Measurements from ENCODE around the gene DUSP8.
"Not testable (repeated sequence)": the region's sequence is repeated elsewhere in the genome, so short reads cannot be mapped to it uniquely, and the experiment has no call there.

DUSP8 gene

DNA sequence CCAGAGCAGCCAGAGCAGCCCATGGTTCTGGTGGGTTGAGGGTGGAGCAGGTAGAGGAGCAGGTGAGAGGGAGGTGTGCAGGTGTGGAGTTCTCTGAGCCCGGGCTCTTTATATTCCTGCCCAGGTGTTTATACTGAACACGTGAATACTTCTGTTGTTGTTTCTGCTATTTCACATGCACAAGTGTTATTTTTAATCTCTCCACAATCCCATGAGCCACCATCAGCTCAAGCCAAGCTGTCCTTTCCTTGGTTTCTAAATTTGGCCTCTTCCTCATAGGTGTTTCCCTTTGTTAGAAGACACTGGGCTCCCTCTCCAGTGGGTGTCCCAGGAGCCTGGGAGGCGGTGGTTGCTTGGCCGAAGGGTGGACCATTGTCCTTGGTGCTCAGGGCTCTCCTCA lies 36.3 kb upstream of the DUSP8 start, which contains the start of gene KRTAP5-3:
Gene KRTAP5-3, minus strand, starts transcription at position 101 of the 400 bp plus-strand sequence. Its CDS starts 78 bp downstream, at position 23.
- no peaks in the 10 kb centered on the region for H3K4me1 ChIP-seq (ENCODE audit: insufficient read depth, low read length, poor library complexity, severe bottlenecking)
- no peak within 1 kb of the TSS for H3K9ac ChIP-seq (ENCODE audit: low read depth, low read length, poor library complexity, severe bottlenecking)
- no peaks in the 10 kb centered on the region for H3K27me3 ChIP-seq (ENCODE audit: insufficient read depth, low read length, poor library complexity, severe bottlenecking)
- TF ChIP-seq, protein P1, sequence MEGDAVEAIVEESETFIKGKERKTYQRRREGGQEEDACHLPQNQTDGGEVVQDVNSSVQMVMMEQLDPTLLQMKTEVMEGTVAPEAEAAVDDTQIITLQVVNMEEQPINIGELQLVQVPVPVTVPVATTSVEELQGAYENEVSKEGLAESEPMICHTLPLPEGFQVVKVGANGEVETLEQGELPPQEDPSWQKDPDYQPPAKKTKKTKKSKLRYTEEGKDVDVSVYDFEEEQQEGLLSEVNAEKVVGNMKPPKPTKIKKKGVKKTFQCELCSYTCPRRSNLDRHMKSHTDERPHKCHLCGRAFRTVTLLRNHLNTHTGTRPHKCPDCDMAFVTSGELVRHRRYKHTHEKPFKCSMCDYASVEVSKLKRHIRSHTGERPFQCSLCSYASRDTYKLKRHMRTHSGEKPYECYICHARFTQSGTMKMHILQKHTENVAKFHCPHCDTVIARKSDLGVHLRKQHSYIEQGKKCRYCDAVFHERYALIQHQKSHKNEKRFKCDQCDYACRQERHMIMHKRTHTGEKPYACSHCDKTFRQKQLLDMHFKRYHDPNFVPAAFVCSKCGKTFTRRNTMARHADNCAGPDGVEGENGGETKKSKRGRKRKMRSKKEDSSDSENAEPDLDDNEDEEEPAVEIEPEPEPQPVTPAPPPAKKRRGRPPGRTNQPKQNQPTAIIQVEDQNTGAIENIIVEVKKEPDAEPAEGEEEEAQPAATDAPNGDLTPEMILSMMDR (conservative IDR thresholded peaks at IDR 0.05; ENCODE audit: low read length), result no peak
- TF ChIP-seq EZH2phosphoT487 (IDR thresholded peaks at IDR 0.05; ENCODE audit: borderline replicate concordance), result no peak
- no peaks in the 10 kb centered on the region for H3K36me3 ChIP-seq (ENCODE audit: insufficient read depth, low read length)
- H3F3A ChIP-seq (ENCODE audit: low read depth), result no peaks in the 10 kb centered on the region
- H3K9me2 ChIP-seq (replicated peaks; ENCODE audit: low read depth, low read length), result no peaks in the 10 kb centered on the region
- no peak within 1 kb of the TSS for H3K4me3 ChIP-seq (ENCODE audit: low read length, poor library complexity, severe bottlenecking)
- H4K20me1 ChIP-seq (ENCODE audit: insufficient read depth, low read length, poor library complexity, severe bottlenecking), result no peaks in the 10 kb centered on the region
- no peak within 1 kb of the TSS for H3K4me2 ChIP-seq (ENCODE audit: low read depth, low read length, poor library complexity, severe bottlenecking)
- H3K9me3 ChIP-seq (ENCODE audit: insufficient read depth, low read depth, low read length), result no peaks in the 10 kb centered on the region
- no peak within 1 kb of the TSS for H2AFZ ChIP-seq (ENCODE audit: low read length)
- H3K79me2 ChIP-seq (ENCODE audit: insufficient read depth, low read length), result no peaks in the 10 kb centered on the region

DNA sequence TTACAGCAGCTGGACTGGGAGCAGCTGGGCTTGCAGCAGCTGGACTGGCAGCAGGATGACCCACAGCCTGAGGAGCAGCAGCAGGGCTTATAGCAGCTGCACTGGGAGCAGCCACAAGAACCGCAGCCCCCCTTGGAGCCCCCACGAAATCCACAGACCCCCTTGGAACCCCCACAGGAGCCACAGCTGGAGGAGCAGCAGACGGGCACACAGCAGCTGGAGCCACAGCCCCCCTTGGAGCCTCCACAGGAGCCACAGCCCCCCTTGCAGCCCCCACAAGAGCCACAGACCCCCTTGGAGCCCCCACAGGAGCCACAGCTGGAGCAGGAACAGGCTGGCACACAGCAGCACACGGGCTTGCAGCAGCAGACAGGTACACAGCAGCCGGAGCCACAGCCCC lies 35.8 kb upstream of the DUSP8 start:
- H3K9me3 ChIP-seq (ENCODE audit: insufficient read depth, low read depth, low read length); H3K4me2 ChIP-seq (ENCODE audit: low read depth, low read length, poor library complexity, severe bottlenecking); H3K9ac ChIP-seq (ENCODE audit: low read depth, low read length, poor library complexity, severe bottlenecking); H3K79me2 ChIP-seq (ENCODE audit: insufficient read depth, low read length); H3K4me1 ChIP-seq (ENCODE audit: insufficient read depth, low read length, poor library complexity, severe bottlenecking); H3K9me2 ChIP-seq (replicated peaks; ENCODE audit: low read depth, low read length); H3K27me3 ChIP-seq (ENCODE audit: insufficient read depth, low read length, poor library complexity, severe bottlenecking); H3F3A ChIP-seq (ENCODE audit: low read depth); H2AFZ ChIP-seq (ENCODE audit: low read length); H3K36me3 ChIP-seq (ENCODE audit: insufficient read depth, low read length); H3K4me3 ChIP-seq (ENCODE audit: low read length, poor library complexity, severe bottlenecking); H4K20me1 ChIP-seq (ENCODE audit: insufficient read depth, low read length, poor library complexity, severe bottlenecking): not testable (repeated sequence)

GRCh38 chr11:1607156-1607845 lies 35.2 kb upstream of the DUSP8 start:
- H3F3A ChIP-seq (ENCODE audit: low read depth); H3K79me2 ChIP-seq (ENCODE audit: insufficient read depth, low read length); H3K9ac ChIP-seq (ENCODE audit: low read depth, low read length, poor library complexity, severe bottlenecking); H3K4me2 ChIP-seq (ENCODE audit: low read depth, low read length, poor library complexity, severe bottlenecking); H3K9me3 ChIP-seq (ENCODE audit: insufficient read depth, low read depth, low read length); H3K4me3 ChIP-seq (ENCODE audit: low read length, poor library complexity, severe bottlenecking); H4K20me1 ChIP-seq (ENCODE audit: insufficient read depth, low read length, poor library complexity, severe bottlenecking); H2AFZ ChIP-seq (ENCODE audit: low read length); H3K4me1 ChIP-seq (ENCODE audit: insufficient read depth, low read length, poor library complexity, severe bottlenecking); H3K27me3 ChIP-seq (ENCODE audit: insufficient read depth, low read length, poor library complexity, severe bottlenecking); H3K36me3 ChIP-seq (ENCODE audit: insufficient read depth, low read length); H3K9me2 ChIP-seq (replicated peaks; ENCODE audit: low read depth, low read length): not testable (repeated sequence)

GRCh38 chr11:1605923-1606322 lies 33.9 kb upstream of the DUSP8 start:
- not testable (repeated sequence) for H3K9ac ChIP-seq (ENCODE audit: low read depth, low read length, poor library complexity, severe bottlenecking); H4K20me1 ChIP-seq (ENCODE audit: insufficient read depth, low read length, poor library complexity, severe bottlenecking); H3F3A ChIP-seq (ENCODE audit: low read depth); H3K4me2 ChIP-seq (ENCODE audit: low read depth, low read length, poor library complexity, severe bottlenecking); H3K4me1 ChIP-seq (ENCODE audit: insufficient read depth, low read length, poor library complexity, severe bottlenecking); H3K79me2 ChIP-seq (ENCODE audit: insufficient read depth, low read length); H2AFZ ChIP-seq (ENCODE audit: low read length); H3K36me3 ChIP-seq (ENCODE audit: insufficient read depth, low read length); H3K9me2 ChIP-seq (replicated peaks; ENCODE audit: low read depth, low read length); H3K27me3 ChIP-seq (ENCODE audit: insufficient read depth, low read length, poor library complexity, severe bottlenecking); H3K4me3 ChIP-seq (ENCODE audit: low read length, poor library complexity, severe bottlenecking); H3K9me3 ChIP-seq (ENCODE audit: insufficient read depth, low read depth, low read length)
